WERI-Rb-1 (cell line): ENCODE data around the gene RPS19BP1.

Experiments
- DNase-seq: peaks from one replicate; pipeline ENCODE4 v3.0.0-alpha.2; 2020
- H3K27ac ChIP-seq: fragments of 250-450 bp; sonication (Bioruptor Pico); 2 replicates; pipeline ENCODE4 v1.5.1; 2020; ENCODE audit warnings: mild to moderate bottlenecking, moderate library complexity
- H3K27me3 ChIP-seq: fragments of 250-450 bp; sonication (Bioruptor Pico); 2 replicates; pipeline ENCODE4 v1.5.1; 2021; ENCODE audit warnings: mild to moderate bottlenecking, low read depth, moderate library complexity; ENCODE audit not compliant: insufficient read depth, severe bottlenecking
- H3K36me3 ChIP-seq: fragments of 250-450 bp; sonication (Bioruptor Pico); 2 replicates; pipeline ENCODE4 v1.5.1; 2020; ENCODE audit warnings: mild to moderate bottlenecking, moderate library complexity
- H3K4me3 ChIP-seq: 2 replicates; pipeline ENCODE4 v1.5.1; 2011; ENCODE audit warnings: low read depth, mild to moderate bottlenecking, control low read depth, low read length
- H3K9me3 ChIP-seq: fragments of 250-450 bp; sonication (Bioruptor Pico); 2 replicates; pipeline ENCODE4 v1.5.1; 2021; ENCODE audit warnings: mild to moderate bottlenecking, moderate library complexity; ENCODE audit not compliant: severe bottlenecking
- CTCF ChIP-seq: IDR thresholded peaks from 2 replicates; pipeline ENCODE4 v1.5.1; 2011; ENCODE audit warnings: low read depth, mild to moderate bottlenecking, control low read depth, inconsistent platforms, low read length

RPS19BP1 gene

GRCh38 chr22:39570226-39570625 lies 37.7 kb upstream of the RPS19BP1 start:
- DNase-seq = no peak
- H3K4me3 ChIP-seq = no peak overlapping the region
- H3K27me3 ChIP-seq = no peaks in the 10 kb centered on the region

GRCh38 chr22:39569066-39569465 lies 36.5 kb upstream of the RPS19BP1 start:
- no peak for TF ChIP-seq CTCF
- no peak for DNase-seq
- H3K4me3 ChIP-seq = no peak overlapping the region
- no peaks in the 10 kb centered on the region for H3K9me3 ChIP-seq
- no peaks in the 10 kb centered on the region for H3K27me3 ChIP-seq
- H3K27ac ChIP-seq = no peak overlapping the region
- no peaks in the 10 kb centered on the region for H3K36me3 ChIP-seq

More at GRCh38 chr22:39570226-39570625, 37.7 kb upstream of the RPS19BP1 start:
- H3K27ac ChIP-seq = no peak overlapping the region
- TF ChIP-seq CTCF = no peak
- no peaks in the 10 kb centered on the region for H3K9me3 ChIP-seq
- H3K36me3 ChIP-seq = no peaks in the 10 kb centered on the region

GRCh38 chr22:39568278-39568981 lies 35.9 kb upstream of the RPS19BP1 start:
- Histone ChIP-seq H3K9me3 (no peaks in the 10 kb centered on the region), H3K36me3 (no peaks in the 10 kb centered on the region), H3K27me3 (no peaks in the 10 kb centered on the region), H3K4me3 (no peak overlapping the region), H3K27ac (no peak overlapping the region)
- DNase-seq = no peak
- no peak for TF ChIP-seq CTCF

GRCh38 chr22:39567135-39567946 lies 34.8 kb upstream of the RPS19BP1 start:
- H3K27me3 ChIP-seq = no peaks in the 10 kb centered on the region
- TF ChIP-seq CTCF = no peak
- no peaks in the 10 kb centered on the region for H3K36me3 ChIP-seq
- no peak for DNase-seq
- no peaks in the 10 kb centered on the region for H3K9me3 ChIP-seq
- H3K4me3 ChIP-seq = no peak overlapping the region
- no peak overlapping the region for H3K27ac ChIP-seq

- Histone ChIP-seq H3K9me3 (no peaks in the 10 kb centered on the region), H3K36me3 (no peaks in the 10 kb centered on the region), H3K27ac (no peak overlapping the region), H3K4me3 (no peak overlapping the region), H3K27me3 (no peaks in the 10 kb centered on the region)
- TF ChIP-seq CTCF = no peak
- no peak for DNase-seq
These were observed 32.9 kb upstream of the RPS19BP1 start for GRCh38 chr22:39565414-39565944.
